DND-41 (cell line): Measurements from ENCODE around the gene SERPINE2.

Experiments used
- ATAC-seq: fragments of 200-7000 bp; cut with Tn5 transposase; 3 replicates; pipeline ENCODE4 v1.9.1; 2021; ENCODE audit warnings: low read depth; ENCODE audit not compliant: insufficient read depth
- DNase-seq: peaks from one replicate; pipeline ENCODE4 v3.0.0-alpha.2; 2020
- H2AFZ ChIP-seq: 2 replicates; pipeline ENCODE4 v1.6.0; 2012; ENCODE audit warnings: low read depth, low read length
- H3K27ac ChIP-seq: 2 replicates; pipeline ENCODE4 v1.5.1; 2012; ENCODE audit warnings: low read length, inconsistent platforms
- H3K27me3 ChIP-seq: fragments of 200-600 bp; sonication (generic); 2 replicates; pipeline ENCODE4 v1.6.0; 2012; ENCODE audit warnings: low read length, mild to moderate bottlenecking, inconsistent platforms; ENCODE audit not compliant: insufficient read depth, poor library complexity
- H3K36me3 ChIP-seq: 2 replicates; pipeline ENCODE4 v1.5.1; 2012; ENCODE audit warnings: low read length, inconsistent platforms; ENCODE audit not compliant: insufficient read depth
- H3K4me1 ChIP-seq: 2 replicates; pipeline ENCODE4 v1.5.1; 2012; ENCODE audit warnings: mild to moderate bottlenecking, low read length; ENCODE audit not compliant: insufficient read depth
- H3K4me2 ChIP-seq: 2 replicates; pipeline ENCODE4 v1.6.0; 2012; ENCODE audit warnings: mild to moderate bottlenecking, moderate library complexity, low read length, inconsistent platforms; ENCODE audit not compliant: insufficient read depth
- H3K4me3 ChIP-seq, 2 experiments: fragments of 200-600 bp in 1 of 2; shearing (Covaris generic) in 1 of 2; 2 replicates each; pipeline ENCODE4 v1.5.1; 2012 to 2016; ENCODE audit warnings: inconsistent platforms in 2 of 2, low read length in 2 of 2, mild to moderate bottlenecking in 2 of 2, low read depth in 1 of 2, moderate library complexity in 1 of 2
- H3K79me2 ChIP-seq: 2 replicates; pipeline ENCODE4 v1.6.0; 2012; ENCODE audit warnings: low read length, inconsistent platforms; ENCODE audit not compliant: insufficient read depth
- H3K9ac ChIP-seq: 2 replicates; pipeline ENCODE4 v1.6.0; 2012; ENCODE audit warnings: low read depth, mild to moderate bottlenecking, inconsistent platforms, low read length, moderate library complexity
- H3K9me3 ChIP-seq: 2 replicates; pipeline ENCODE4 v1.5.1; 2012; ENCODE audit warnings: low read length, moderate library complexity, mild to moderate bottlenecking, inconsistent platforms; ENCODE audit not compliant: insufficient read depth, severe bottlenecking
- H4K20me1 ChIP-seq: 2 replicates; pipeline ENCODE4 v1.6.0; 2012; ENCODE audit warnings: low read length; ENCODE audit not compliant: insufficient read depth
- CTCF ChIP-seq: IDR thresholded peaks from 2 replicates; pipeline ENCODE4 v1.5.1; 2012; ENCODE audit warnings: borderline replicate concordance, low read length, moderate library complexity, mild to moderate bottlenecking; ENCODE audit not compliant: poor library complexity, severe bottlenecking; ENCODE audit errors: extremely low read depth
- EZH2 ChIP-seq: IDR thresholded peaks from 3 replicates; pipeline ENCODE4 v1.6.1; 2012; ENCODE audit warnings: borderline replicate concordance, low read depth, mild to moderate bottlenecking, moderate library complexity, low read length, inconsistent platforms; ENCODE audit not compliant: severe bottlenecking

The SERPINE2 gene

GRCh38 chr2:223995569-223995968 is 43.5 kb downstream of the SERPINE2 start:
- no peak for TF ChIP-seq CTCF

DNA sequence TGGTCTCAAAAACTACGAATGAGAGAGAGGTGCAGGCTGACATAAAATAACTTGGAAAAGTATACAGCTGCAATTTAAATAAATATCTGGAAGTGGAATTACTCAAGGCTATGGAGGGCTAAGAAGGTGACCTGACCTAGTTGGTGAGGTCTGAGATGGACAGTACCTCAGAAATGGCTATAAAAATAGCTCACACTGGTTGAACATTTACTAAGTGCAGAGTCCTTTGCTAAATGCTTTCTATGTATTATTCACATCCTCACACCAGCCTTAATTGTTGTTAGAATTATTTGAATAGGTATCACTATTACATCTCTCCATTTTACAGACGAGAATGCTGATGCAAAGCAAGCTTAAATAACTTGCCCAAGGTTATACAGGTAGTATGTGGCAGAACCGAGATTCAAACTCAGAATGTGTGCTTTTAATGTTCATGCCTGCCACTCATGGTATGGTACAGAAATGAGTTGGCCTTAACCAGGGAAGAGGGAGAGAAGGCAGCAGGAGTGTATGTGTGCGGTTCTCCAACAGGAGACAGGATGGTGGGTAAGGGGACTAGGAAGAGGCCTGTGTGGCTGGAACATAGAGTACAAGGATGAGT is 44.4 kb downstream of the SERPINE2 start:
- no peak overlapping the region for H3K27ac ChIP-seq
- H3K9me3 ChIP-seq = no peaks in the 10 kb centered on the region
- H3K27me3 ChIP-seq = no peaks in the 10 kb centered on the region
- peak overlapping the region; percentile 1; the same call in 1 of the 2 replicates for H2AFZ ChIP-seq
- no peak overlapping the region for H3K4me2 ChIP-seq
- TF ChIP-seq EZH2 = no peak
- TF ChIP-seq CTCF = no peak
- H3K4me3 ChIP-seq = no peak overlapping the region
- H3K4me1 ChIP-seq = peaks cover 6% of the 10 kb centered on the region; the same call in 1 of the 2 replicates
- no peaks in the 10 kb centered on the region for H3K79me2 ChIP-seq
- no peaks in the 10 kb centered on the region for H4K20me1 ChIP-seq
- no peaks in the 10 kb centered on the region for H3K36me3 ChIP-seq
- ATAC-seq (no peak), DNase-seq (no peak)
- no peak overlapping the region for H3K9ac ChIP-seq

More at GRCh38 chr2:223995569-223995968, 43.5 kb downstream of the SERPINE2 start:
- peaks cover 6% of the 10 kb centered on the region; the same call in 1 of the 2 replicates for H3K4me1 ChIP-seq
- H3K9ac ChIP-seq = no peak overlapping the region
- no peak overlapping the region for H3K4me2 ChIP-seq
- H3K27ac ChIP-seq = no peak overlapping the region
- no peaks in the 10 kb centered on the region for H3K27me3 ChIP-seq
- H2AFZ ChIP-seq = no peak overlapping the region; the same call in 1 of the 2 replicates
- H4K20me1 ChIP-seq = no peaks in the 10 kb centered on the region
- no peak for ATAC-seq
- H3K9me3 ChIP-seq = no peaks in the 10 kb centered on the region
- H3K79me2 ChIP-seq = no peaks in the 10 kb centered on the region
- no peak for DNase-seq
- H3K4me3 ChIP-seq = no peak overlapping the region
- no peaks in the 10 kb centered on the region for H3K36me3 ChIP-seq

DNA sequence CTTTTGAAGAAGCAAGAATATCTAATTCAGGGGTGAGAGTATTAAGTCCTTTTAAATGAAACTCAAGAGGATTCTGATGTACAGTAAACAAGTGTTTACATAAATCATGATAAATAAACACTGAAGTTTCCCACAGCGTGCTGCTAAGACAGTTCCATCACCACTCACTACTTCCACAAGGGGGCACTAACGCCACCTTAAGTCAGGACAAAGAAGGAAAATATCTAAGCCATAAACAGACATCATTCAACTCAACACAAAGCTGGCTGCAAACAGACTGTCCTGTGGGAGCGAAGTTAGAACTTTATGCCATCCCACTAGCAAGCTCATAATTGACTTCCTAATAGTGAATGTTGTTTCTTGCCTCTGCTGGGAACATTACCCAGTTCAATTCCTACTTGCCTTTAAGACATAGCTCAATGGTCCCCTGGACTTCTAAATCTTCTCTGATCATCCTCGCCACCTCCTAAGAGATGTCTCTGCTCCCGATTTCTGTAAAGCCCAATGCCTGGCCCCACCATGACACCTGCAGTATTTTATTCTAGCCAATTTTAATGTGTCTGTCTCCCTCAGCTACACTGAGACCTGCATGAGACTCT is 45.4 kb downstream of the SERPINE2 start:
- H3K9ac ChIP-seq = no peak overlapping the region
- TF ChIP-seq CTCF (peak; percentile 85), EZH2 (no peak)
- H3K36me3 ChIP-seq = no peaks in the 10 kb centered on the region
- peaks cover 6% of the 10 kb centered on the region; the same call in 1 of the 2 replicates for H3K4me1 ChIP-seq
- H2AFZ ChIP-seq = no peak overlapping the region
- no peak overlapping the region for H3K27ac ChIP-seq
- ATAC-seq = peak; percentile 85
- no peak overlapping the region for H3K4me3 ChIP-seq
- H4K20me1 ChIP-seq = no peaks in the 10 kb centered on the region
- no peaks in the 10 kb centered on the region for H3K79me2 ChIP-seq
- no peaks in the 10 kb centered on the region for H3K9me3 ChIP-seq
- no peak overlapping the region for H3K4me2 ChIP-seq
- peak; percentile 54 for DNase-seq
- H3K27me3 ChIP-seq = no peaks in the 10 kb centered on the region
